ENCODE results near the gene AMOTL2.

Gene AMOTL2

DNA sequence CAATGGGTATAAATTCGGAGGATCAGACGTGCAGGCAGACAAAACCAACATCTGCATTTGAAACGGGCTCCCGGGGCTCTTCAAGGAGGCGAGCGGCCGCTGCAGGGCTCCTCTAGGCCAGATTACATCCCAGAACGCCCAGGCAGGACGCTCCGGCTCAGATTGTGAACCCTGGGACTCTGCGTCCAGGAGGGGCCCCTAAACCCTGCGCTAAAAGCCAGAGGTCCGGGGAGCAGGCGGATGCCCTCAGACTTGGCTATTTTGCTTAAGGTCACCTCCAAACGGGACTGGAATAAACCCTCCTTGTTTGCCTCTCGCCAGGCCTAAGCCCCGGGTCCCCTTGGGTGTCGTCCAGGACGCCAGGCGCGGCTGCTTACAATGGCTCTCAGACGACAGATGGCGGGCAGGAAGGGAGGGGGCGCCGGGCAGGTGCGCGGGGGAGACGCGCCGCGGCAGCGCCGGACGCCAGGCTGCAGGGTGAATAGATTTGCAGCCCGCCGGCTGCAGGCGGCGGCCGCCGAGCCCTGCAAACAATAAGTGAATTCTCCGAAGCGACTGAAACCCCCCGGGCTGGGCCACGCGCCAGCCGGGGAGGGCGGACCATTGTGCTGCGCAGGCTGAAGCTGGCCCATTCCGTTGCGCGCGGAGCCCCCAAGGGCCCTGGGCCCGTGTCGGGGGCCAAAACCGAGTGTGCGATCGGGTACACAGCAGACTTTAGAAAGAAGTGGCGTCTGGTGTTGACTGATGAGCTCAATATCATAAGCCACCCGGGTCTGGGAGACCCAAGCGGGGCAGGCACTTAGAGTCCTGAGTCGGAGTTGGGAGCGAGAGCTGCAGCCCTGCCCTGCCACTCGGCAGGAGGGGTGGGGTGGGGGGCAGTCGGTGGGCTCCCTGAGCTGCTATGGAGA, 32.3 kb upstream of the AMOTL2 start:
- TF ChIP-seq CTCF (IDR thresholded peaks at IDR 0.05; ENCODE audit: low read depth, low read length): no peak
- peak overlapping the region; percentile 41 for H3K4me3 ChIP-seq (ENCODE audit: low read depth, low read length)

DNA sequence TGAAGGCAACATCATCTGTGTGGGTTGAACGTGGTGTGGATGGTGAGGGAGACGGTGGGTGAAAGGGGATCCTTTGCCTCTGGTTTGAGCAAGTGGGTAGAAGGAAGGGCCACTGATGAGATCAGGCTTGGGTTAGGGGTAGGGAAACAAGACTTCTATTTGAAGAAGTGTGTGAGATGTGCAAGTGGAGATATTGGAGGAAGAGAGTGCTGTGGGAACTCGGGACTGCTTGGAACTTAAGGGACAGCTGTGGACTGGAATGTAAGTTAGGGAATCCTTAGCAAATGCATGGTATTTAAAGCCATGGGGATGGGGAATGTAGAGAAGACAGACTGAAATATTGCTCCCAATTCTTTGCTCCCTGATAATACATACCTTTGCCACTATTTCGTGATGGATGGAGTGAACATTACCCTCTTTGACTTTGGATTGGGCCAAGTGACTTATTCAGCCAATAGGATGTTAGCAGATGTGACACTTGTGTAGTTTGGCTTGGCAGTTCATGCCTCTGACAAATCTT, 30.2 kb upstream of the AMOTL2 start:
- no peak for TF ChIP-seq CTCF (IDR thresholded peaks at IDR 0.05; ENCODE audit: low read depth, low read length)

GRCh38 chr3:134397755-134398154, 23.5 kb upstream of the AMOTL2 start:
- H3K4me3 ChIP-seq (ENCODE audit: low read depth, low read length): no peak overlapping the region
- no peak for TF ChIP-seq CTCF (IDR thresholded peaks at IDR 0.05; ENCODE audit: low read depth, low read length)

More for the DNA sequence above, 30.2 kb upstream of the AMOTL2 start:
- no peak overlapping the region for H3K4me3 ChIP-seq (ENCODE audit: low read depth, low read length)

DNA sequence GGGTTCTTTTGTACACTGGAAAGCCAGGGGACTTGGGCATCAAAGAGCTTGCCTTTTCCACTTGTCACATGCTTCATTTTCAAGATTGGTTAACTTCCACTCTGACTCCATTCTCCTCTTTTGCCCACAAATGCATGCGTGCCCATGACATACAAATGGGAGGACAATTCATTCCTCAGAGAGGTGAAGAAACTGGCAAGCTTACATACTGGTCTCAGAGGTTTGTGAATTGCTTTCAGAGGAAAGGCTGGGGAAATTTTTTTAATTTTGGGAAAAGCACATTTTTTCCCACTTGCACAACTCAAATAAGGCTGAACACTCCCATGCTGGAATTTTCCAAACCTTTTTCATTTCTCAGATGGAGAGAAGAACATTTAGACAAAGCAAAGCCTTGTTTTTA, 20.9 kb upstream of the AMOTL2 start:
- no peak overlapping the region for H3K4me3 ChIP-seq (ENCODE audit: low read depth, low read length)

DNA sequence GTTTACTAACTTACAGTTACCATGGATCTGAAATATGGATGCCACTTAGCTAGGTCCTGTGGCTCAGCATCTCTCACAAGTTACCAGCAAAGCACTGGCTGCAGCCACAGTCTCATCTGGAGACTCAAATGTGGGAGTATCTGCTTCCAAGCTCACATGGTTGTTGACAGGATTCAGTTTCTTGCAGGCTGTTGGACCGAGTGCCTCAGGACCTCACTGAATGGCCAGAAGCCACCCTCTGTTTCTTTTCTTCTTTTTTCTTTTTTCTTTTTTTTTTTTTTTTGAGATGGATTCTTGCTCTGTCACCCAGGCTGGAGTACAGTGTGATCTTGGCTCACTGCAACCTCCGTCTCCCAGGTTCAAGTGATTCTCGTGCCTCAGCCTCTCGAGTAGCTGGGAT, 20.1 kb upstream of the AMOTL2 start:
- H3K4me3 ChIP-seq (ENCODE audit: low read depth, low read length): no peak overlapping the region
- no peak for TF ChIP-seq CTCF (IDR thresholded peaks at IDR 0.05; ENCODE audit: low read depth, low read length)

More for the DNA sequence above, 20.9 kb upstream of the AMOTL2 start:
- TF ChIP-seq CTCF (IDR thresholded peaks at IDR 0.05; ENCODE audit: low read depth, low read length): no peak

DNA sequence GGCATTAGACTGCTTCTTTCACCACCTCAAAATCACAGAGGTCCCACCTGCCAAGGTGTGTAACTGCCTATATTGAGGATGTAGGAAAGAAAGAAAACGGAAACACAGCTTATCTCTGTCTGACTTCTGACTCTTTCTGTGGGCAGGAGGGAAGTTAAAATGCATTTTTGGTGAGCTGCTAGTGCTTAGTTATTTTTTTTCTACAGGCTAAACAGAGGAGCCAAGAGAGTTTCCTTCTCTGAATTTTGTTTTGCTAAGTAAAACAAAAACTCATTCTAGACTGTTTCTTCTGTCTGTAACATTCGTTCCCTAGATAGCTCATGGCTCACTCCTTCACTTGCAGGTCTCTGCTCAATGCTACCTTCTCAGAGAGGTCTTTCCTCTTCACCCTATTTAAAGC, 18.8 kb upstream of the AMOTL2 start:
- no peak overlapping the region for H3K4me3 ChIP-seq (ENCODE audit: low read depth, low read length)
- no peak for TF ChIP-seq CTCF (IDR thresholded peaks at IDR 0.05; ENCODE audit: low read depth, low read length)

DNA sequence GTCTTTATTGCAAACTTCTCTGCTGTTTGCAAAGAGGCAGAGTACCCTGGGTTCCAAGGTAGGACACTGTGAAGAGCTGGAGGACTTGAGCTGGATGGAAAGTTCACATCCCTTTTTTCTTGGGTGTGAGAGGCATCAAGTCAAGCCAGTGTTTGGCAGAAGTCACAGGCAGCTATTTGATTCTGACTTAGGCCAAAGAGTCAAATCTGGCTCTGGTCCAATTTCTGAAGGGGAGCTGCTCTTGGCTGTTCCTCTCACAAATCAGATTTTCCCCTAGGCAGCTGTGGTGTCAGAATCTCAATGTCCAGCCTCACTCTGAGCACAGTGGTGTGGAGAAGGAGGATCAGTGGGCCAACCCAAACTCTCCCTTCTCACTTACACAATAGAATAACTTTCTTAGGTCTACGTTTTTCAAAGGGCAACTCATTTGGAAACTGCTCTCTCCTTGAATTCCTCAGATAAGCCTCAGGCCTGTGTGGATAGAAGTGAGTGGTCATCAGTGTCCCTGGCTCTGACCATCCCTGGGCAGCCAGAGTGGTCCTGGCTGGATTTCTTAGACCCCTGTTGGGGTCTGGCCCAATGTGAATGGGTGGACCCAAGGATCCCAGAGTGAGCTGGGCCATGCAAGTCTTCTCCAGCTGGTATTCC, 18.2 kb upstream of the AMOTL2 start:
- TF ChIP-seq CTCF (IDR thresholded peaks at IDR 0.05; ENCODE audit: low read depth, low read length): no peak
- no peak overlapping the region for H3K4me3 ChIP-seq (ENCODE audit: low read depth, low read length)

All from WI38 (cell line).